Suprapubic skin (tissue), 3 donors: ENCODE measurements around the gene PFKFB4.

Experiments
- CTCF ChIP-seq, 2 donors: fragments of 200-600 bp in 1 of 2; fragments of 450-650 bp in 1 of 2; sonication (generic) in 1 of 2; IDR thresholded peaks; one replicate each; pipeline ENCODE4 v1.5.1; 2016 to 2019; ENCODE audit warnings: antibody characterized with exemption in 2 of 2, mild to moderate bottlenecking in 1 of 2, moderate library complexity in 1 of 2
- EP300 ChIP-seq: sonication (generic); formaldehyde crosslinking; IDR thresholded peaks from one replicate; pipeline ENCODE4 v1.6.1; 2017; ENCODE audit warnings: antibody characterized with exemption
- POLR2A ChIP-seq, 2 donors: fragments of 450-650 bp; IDR thresholded peaks; one replicate each; pipeline ENCODE4 v1.6.1; 2017; ENCODE audit warnings: antibody characterized with exemption in 2 of 2, mild to moderate bottlenecking in 2 of 2, moderate library complexity in 2 of 2

GRCh38 chr3:48565186-48565585 is 8.6 kb upstream of the PFKFB4 start:
- no peak for TF ChIP-seq CTCF (IDR thresholded peaks at IDR 0.05)
- no peak for TF ChIP-seq POLR2A (IDR thresholded peaks at IDR 0.05)
- TF ChIP-seq EP300: no peak
